NCI-H82 (cell line): ENCODE results near the gene PLCE1.
"Not testable (repeated sequence)": the region's sequence is repeated elsewhere in the genome, so short reads cannot be mapped to it uniquely, and the experiment has no call there.

ENCODE experiments used
- DNase-seq: peaks from one replicate; lab custom pipeline; 2025; lab: John Stamatoyannopoulos, UW

Gene PLCE1

GRCh38 chr10:93993782-93994437, at the start of gene PLCE1:
Gene PLCE1, plus strand, starts transcription at chr10:93993931. Its CDS starts 37,116 bp downstream, at chr10:94031047.
- peak; percentile 63 for DNase-seq

DNA sequence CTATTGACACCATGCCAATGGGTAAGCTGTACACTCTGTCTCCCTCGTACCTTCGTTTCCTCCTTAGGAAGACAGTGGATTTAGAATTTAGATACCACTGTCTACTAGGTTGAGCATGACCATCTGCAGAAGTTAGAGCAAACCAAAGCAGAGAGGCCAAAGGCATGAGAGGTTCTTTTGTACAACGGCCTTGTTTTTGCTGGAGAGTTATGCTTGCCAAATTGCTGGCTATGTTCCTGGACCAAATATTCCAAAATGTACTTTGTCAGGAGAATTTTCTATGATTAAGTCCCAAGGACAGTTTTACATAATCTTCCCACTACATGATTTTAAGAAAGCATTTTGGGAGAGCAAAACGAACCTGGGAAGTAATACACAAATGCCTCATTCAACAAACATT, 47.9 kb upstream of the PLCE1 start:
- no peak for DNase-seq

DNA sequence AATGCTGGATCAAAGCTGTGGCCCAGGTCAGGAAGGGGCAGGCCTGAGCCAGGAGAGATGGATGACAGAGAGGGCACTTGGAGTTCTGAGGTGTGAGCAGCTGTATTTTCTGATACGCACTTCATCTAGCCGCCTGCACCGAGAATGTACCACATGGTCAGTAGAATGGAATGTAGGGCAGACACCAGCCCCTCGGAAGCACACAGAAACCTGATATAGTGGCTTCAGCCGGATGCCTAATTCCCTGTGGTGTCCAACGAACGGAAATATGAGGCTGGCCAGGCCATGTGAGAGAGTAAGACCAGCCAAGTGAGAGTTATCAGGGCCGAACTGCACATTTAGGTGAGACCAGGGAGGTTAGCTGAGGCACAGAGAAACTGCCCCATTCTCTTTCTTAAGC, 46.7 kb upstream of the PLCE1 start:
- DNase-seq, result no peak

GRCh38 chr10:93947524-93947923, 46.2 kb upstream of the PLCE1 start:
- DNase-seq, result no peak

GRCh38 chr10:93951905-93952304, 41.8 kb upstream of the PLCE1 start:
- DNase-seq, result no peak

GRCh38 chr10:93954299-93954698, 39.4 kb upstream of the PLCE1 start:
- no peak for DNase-seq

DNA sequence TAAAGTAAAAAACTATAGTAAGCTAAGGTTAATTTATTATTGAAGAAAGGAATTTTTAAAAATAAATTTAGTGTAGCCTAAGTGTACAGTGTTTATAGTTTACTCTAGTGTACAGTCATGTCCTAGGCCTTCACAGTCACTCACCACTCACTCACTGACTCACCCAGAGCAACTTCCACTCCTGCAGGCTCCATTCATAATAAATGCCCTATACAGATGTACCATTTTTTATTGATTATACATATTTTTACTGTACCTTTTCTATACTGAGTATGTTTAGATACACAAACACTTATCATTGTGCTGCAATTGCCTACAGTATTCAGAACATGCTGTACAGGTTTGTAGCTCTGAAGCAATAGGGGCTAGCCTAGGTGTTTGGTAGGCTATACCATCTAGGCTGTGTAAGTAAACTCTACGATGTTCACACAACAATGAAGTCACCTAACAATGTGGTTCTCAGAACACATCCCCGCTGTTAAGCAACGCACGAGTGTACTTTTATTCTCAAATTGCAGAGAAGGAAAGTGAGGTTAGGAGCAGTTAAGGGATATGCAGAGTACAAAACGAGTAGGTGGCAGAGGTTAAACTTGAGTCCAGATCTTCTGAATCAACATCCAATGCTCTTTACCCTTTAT, 38.9 kb upstream of the PLCE1 start:
- no peak for DNase-seq

DNA sequence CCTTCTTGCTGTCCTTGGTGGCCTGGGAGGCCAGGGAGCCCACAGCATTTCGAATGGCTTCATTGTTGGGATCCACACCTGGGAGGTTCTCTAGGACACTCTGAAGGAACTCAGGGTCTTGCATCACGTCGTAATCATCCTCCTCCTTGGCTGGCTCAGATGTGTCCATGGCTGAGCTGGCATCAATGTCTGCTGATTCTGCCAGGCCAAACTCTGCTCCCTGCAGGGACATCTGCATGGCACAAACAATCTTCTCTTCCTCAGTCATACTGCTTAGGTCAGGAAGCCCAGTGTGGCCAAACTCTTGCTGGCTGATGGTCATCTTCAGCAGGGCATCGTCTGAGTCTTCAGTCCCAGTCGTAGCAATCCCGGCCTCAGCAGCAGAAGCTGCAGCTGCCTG, 34.9 kb upstream of the PLCE1 start:
- DNase-seq, result no peak

- not testable (repeated sequence) for DNase-seq
These were observed 32.7 kb upstream of the PLCE1 start for GRCh38 chr10:93960988-93961387.

- DNase-seq, result no peak
These were observed 30.8 kb upstream of the PLCE1 start for GRCh38 chr10:93962973-93963372.

GRCh38 chr10:93963434-93963833, 30.3 kb upstream of the PLCE1 start:
- DNase-seq, result no peak

- no peak for DNase-seq
These were observed 27.8 kb upstream of the PLCE1 start for GRCh38 chr10:93965911-93966310.

- DNase-seq, result no peak
These were observed 26.0 kb upstream of the PLCE1 start for GRCh38 chr10:93967756-93968155.

GRCh38 chr10:93968540-93968945, 25.2 kb upstream of the PLCE1 start:
- no peak for DNase-seq

DNA sequence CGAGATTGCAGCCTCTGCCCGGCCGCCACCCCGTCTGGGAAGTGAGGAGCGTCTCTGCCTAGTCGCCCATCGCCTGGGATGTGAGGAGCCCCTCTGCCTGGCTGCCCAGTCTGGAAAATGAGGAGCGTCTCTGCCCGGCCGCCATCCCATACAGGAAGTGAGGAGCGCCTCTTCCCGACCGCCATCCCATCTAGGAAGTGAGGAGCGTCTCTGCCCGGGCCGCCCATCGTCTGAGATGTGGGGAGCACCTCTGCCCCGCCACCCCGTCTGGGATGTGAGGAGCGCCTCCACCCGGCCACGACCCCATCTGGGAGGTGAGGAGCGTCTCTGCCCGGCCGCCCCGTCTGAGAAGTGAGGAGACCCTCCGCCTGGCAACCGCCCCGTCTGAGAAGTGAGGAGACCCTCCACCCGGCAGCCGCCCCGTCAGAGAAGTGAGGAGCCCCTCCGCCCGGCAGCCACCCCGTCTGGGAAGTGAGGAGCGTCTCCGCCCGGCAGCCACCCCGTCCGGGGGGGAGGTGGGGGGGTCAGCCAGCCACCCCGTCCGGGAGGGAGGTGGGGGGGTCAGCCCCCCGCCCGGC, 23.2 kb upstream of the PLCE1 start:
- not testable (repeated sequence) for DNase-seq

- DNase-seq, result no peak
These were observed 19.8 kb upstream of the PLCE1 start for GRCh38 chr10:93973748-93974445.

DNA sequence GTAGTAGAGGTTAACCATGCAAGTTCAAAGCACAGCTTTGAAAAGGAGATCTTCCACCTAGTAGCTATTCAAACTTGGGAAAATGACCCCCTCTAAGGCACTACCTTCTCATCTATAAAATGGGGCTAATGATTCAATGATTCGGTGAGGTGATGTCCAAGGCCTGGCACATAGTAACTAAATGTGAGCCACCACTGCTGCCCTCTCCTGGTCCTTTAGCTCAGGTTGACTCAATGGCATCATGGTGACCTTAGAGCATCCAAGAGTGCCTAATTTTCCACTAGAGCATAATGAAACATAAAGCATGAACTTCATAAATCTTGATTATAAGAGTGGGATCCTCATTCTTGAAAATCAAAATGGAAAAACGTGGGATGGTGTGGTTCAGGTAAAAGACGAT, 16.3 kb upstream of the PLCE1 start:
- DNase-seq, result no peak

- DNase-seq, result no peak
These were observed 13.2 kb upstream of the PLCE1 start for GRCh38 chr10:93980486-93980885.

GRCh38 chr10:93991114-93991513, 2.6 kb upstream of the PLCE1 start:
- DNase-seq, result no peak

GRCh38 chr10:93991596-93992284, 2.0 kb upstream of the PLCE1 start:
- no peak for DNase-seq

- DNase-seq, result peak; percentile 28
These were observed 1.2 kb upstream of the PLCE1 start for GRCh38 chr10:93992400-93993030.

DNA sequence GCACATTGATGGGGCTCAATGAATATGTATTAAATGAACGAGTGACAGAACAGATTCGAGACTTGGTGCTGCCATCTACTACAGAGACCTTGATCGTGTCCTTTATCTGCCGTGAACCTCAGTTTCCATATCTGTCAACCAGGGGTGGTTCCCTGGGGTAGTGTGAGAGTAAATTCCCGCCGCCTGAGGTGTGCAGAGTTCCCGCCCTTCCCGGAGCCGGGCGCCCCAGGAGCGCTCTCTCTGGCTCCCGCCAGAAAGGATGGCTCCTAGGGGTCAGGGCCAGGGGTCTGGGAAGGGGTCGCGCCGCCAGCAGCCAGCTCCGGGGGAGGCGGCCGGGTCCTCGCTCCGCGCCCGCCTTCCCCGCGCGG, 333 bp upstream of the PLCE1 start:
- DNase-seq, result no peak
